IMR-90 (cell line): ENCODE measurements around the gene KLHL3. TPM values are rescaled to one million over a fixed set of nuclear protein-coding genes. Genes with fewer than 3 reads are reported as not detected.

ENCODE experiments used
- ATAC-seq: fragments of 200-7000 bp; cut with Tn5 transposase; 2 replicates; pipeline ENCODE4 v1.9.1; 2020; ENCODE audit warnings: low read depth, mild to moderate bottlenecking, moderate library complexity
- BruUV-seq: library from RNA; stranded (reverse); fragments of 400-500 nt; replicated peaks from 2 replicates; lab custom pipeline; 2021; lab: Mats Ljungman, UMichigan
- CTCF ChIA-PET: fragments of 300-600 bp; formaldehyde crosslinking; extraction: SDS; loops from one replicate; lab custom pipeline; 2021; ENCODE audit warnings: antibody characterized with exemption; lab: Yijun Ruan, JAX
- POLR2A ChIA-PET: fragments of 300-600 bp; sonication (Branson Sonifier 250); formaldehyde crosslinking; loops from one replicate; lab custom pipeline; 2022; ENCODE audit warnings: antibody characterized with exemption; ENCODE audit not compliant: unreplicated experiment; lab: Charles Lee
- DNase-seq: peaks from one replicate; pipeline ENCODE4 v3.0.0; 2013
- H2AFZ ChIP-seq: replicated peaks from 2 replicates; pipeline ENCODE3; 2013; ENCODE audit warnings: low read length, mild to moderate bottlenecking; ENCODE audit not compliant: poor library complexity
- H2AK5ac ChIP-seq: 2 replicates; pipeline ENCODE4 v1.6.1; 2013; ENCODE audit warnings: low read depth, low read length, inconsistent platforms
- H2AK9ac ChIP-seq: replicated peaks from 2 replicates; pipeline ENCODE3; 2013; ENCODE audit warnings: mild to moderate bottlenecking, low read depth, low read length, moderate library complexity; ENCODE audit not compliant: poor library complexity
- H2BK120ac ChIP-seq: 2 replicates; pipeline ENCODE4 v1.6.1; 2013; ENCODE audit warnings: low read depth, low read length, inconsistent platforms
- H2BK15ac ChIP-seq: 3 replicates; pipeline ENCODE4 v1.6.1; 2013; ENCODE audit warnings: low read depth, low read length, inconsistent platforms
- H2BK20ac ChIP-seq: 2 replicates; pipeline ENCODE4 v1.6.1; 2013; ENCODE audit warnings: low read depth, mild to moderate bottlenecking, inconsistent platforms, low read length, moderate library complexity
- H2BK5ac ChIP-seq: 2 replicates; pipeline ENCODE4 v1.6.1; 2013; ENCODE audit warnings: mild to moderate bottlenecking, low read depth, low read length, inconsistent platforms; ENCODE audit not compliant: poor library complexity, severe bottlenecking
- H3K14ac ChIP-seq: replicated peaks from 2 replicates; pipeline ENCODE4 v1.6.1; 2013; ENCODE audit warnings: low read depth, low read length, inconsistent platforms
- H3K18ac ChIP-seq: 2 replicates; pipeline ENCODE4 v1.6.1; 2013; ENCODE audit warnings: low read depth, low read length, control low read depth
- H3K23ac ChIP-seq: 2 replicates; pipeline ENCODE4 v1.6.1; 2013; ENCODE audit warnings: low read depth, low read length, inconsistent platforms
- H3K27ac ChIP-seq: 2 replicates; pipeline ENCODE4 v1.5.1; 2013; ENCODE audit warnings: mild to moderate bottlenecking, control low read depth, low read length; ENCODE audit not compliant: insufficient read depth
- H3K27me3 ChIP-seq: 2 replicates; pipeline ENCODE4 v1.6.1; 2013; ENCODE audit warnings: low read length; ENCODE audit not compliant: control insufficient read depth, insufficient read depth
- H3K36me3 ChIP-seq: 2 replicates; pipeline ENCODE4 v1.6.1; 2013; ENCODE audit warnings: low read length, mixed read lengths; ENCODE audit not compliant: control insufficient read depth, insufficient read depth
- H3K4ac ChIP-seq: 2 replicates; pipeline ENCODE4 v1.6.1; 2013; ENCODE audit warnings: low read depth, low read length, inconsistent platforms
- H3K4me1 ChIP-seq: 2 replicates; pipeline ENCODE4 v1.6.1; 2013; ENCODE audit warnings: low read length, mixed read lengths; ENCODE audit not compliant: control insufficient read depth, insufficient read depth
- H3K4me2 ChIP-seq: 2 replicates; pipeline ENCODE4 v1.6.1; 2013; ENCODE audit warnings: low read depth, mild to moderate bottlenecking, control low read depth, low read length, moderate library complexity
- H3K4me3 ChIP-seq: 2 replicates; pipeline ENCODE4 v1.5.1; 2013; ENCODE audit warnings: low read depth, mild to moderate bottlenecking, control low read depth, low read length, moderate library complexity; ENCODE audit not compliant: insufficient read depth
- H3K56ac ChIP-seq: 2 replicates; pipeline ENCODE4 v1.6.1; 2013; ENCODE audit warnings: low read length, inconsistent platforms; ENCODE audit not compliant: insufficient read depth; ENCODE audit errors: extremely low read depth
- H3K79me1 ChIP-seq, 2 experiments: 2 replicates each; pipeline ENCODE4 v1.6.1; 2013; ENCODE audit warnings: low read length in 2 of 2, inconsistent platforms in 1 of 2, low read depth in 1 of 2
- H3K9ac ChIP-seq: 2 replicates; pipeline ENCODE4 v1.6.1; 2013; ENCODE audit warnings: low read depth, low read length, control low read depth
- H3K9me1 ChIP-seq: 2 replicates; pipeline ENCODE4 v1.6.1; 2013; ENCODE audit warnings: low read length, inconsistent platforms; ENCODE audit not compliant: insufficient read depth
- H3K9me3 ChIP-seq: 2 replicates; pipeline ENCODE4 v1.6.1; 2013; ENCODE audit warnings: low read length; ENCODE audit not compliant: control insufficient read depth, insufficient read depth
- H4K20me1 ChIP-seq: 2 replicates; pipeline ENCODE4 v1.6.1; 2013; ENCODE audit warnings: low read length, inconsistent platforms; ENCODE audit not compliant: insufficient read depth
- H4K5ac ChIP-seq: 2 replicates; pipeline ENCODE4 v1.6.1; 2013; ENCODE audit warnings: mild to moderate bottlenecking, low read depth, low read length, control low read depth
- H4K8ac ChIP-seq, 2 experiments: 2 replicates each; pipeline ENCODE4 v1.6.1; 2013; ENCODE audit warnings: low read depth in 2 of 2, low read length in 2 of 2, control low read depth in 1 of 2, inconsistent platforms in 1 of 2
- H4K91ac ChIP-seq: 2 replicates; pipeline ENCODE4 v1.6.1; 2013; ENCODE audit warnings: low read depth, low read length, inconsistent platforms; ENCODE audit not compliant: insufficient read depth
- ELK1 ChIP-seq: fragments of 150-350 bp; IDR thresholded peaks from 2 replicates; pipeline ENCODE4 v1.6.1; 2016; ENCODE audit warnings: low read depth, mild to moderate bottlenecking, low read length, moderate library complexity, borderline replicate concordance
- MAFK ChIP-seq: IDR thresholded peaks from 2 replicates; pipeline ENCODE4 v1.6.1; 2012; ENCODE audit warnings: low read depth, low read length, improper control_type of control experiment
- MAZ ChIP-seq: IDR thresholded peaks from 2 replicates; pipeline ENCODE4 v1.6.1; 2012; ENCODE audit warnings: low read depth, mild to moderate bottlenecking, low read length, improper control_type of control experiment, moderate library complexity, borderline replicate concordance
- MXI1 ChIP-seq: IDR thresholded peaks from 2 replicates; pipeline ENCODE4 v1.6.1; 2012; ENCODE audit warnings: low read depth, mild to moderate bottlenecking, low read length, moderate library complexity, borderline replicate concordance
- NFE2L2 ChIP-seq: fragments of 150-350 bp; IDR thresholded peaks from 2 replicates; pipeline ENCODE4 v1.6.1; 2016; ENCODE audit warnings: low read depth, mild to moderate bottlenecking, low read length
- RAD21 ChIP-seq: IDR thresholded peaks from 2 replicates; pipeline ENCODE4 v1.6.1; 2012; ENCODE audit warnings: low read length, improper control_type of control experiment
- RCOR1 ChIP-seq: IDR thresholded peaks from 2 replicates; pipeline ENCODE4 v1.6.1; 2012; ENCODE audit warnings: mild to moderate bottlenecking, low read length, improper control_type of control experiment; ENCODE audit not compliant: insufficient replicate concordance
- RFX5 ChIP-seq: IDR thresholded peaks from 2 replicates; pipeline ENCODE4 v1.8.0; 2012; ENCODE audit warnings: low read depth, mild to moderate bottlenecking, low read length, moderate library complexity
- WGBS, 2 experiments: methylation state at CpG; one replicate each; pipeline versions ENCODE4 v1.1.5 to v1.1.7; 2013; ENCODE audit warnings: missing lambda C conversion rate in 2 of 2; ENCODE audit not compliant: insufficient read length in 1 of 2; ENCODE audit errors: extremely low coverage in 2 of 2; 5-methylcytosine and 5-hydroxymethylcytosine counted together
- dilution Hi-C: fragments of 300-500 bp; cut with HindIII; formaldehyde crosslinking; loops from one replicate; pipeline ENCODE4 v1.14.3; 2018; ENCODE audit warnings: low sequenced_read_pairs; ENCODE audit not compliant: unreplicated experiment
- in situ Hi-C: fragments of 300-500 bp; cut with MboI; formaldehyde crosslinking; loops from 3 replicates; pipeline ENCODE4 v1.14.3; 2019; ENCODE audit warnings: low sequenced_read_pairs, inconsistent platforms, mixed read lengths
- intact Hi-C: fragments of 100-400 bp; cut with micrococcal nuclease; formaldehyde crosslinking; loops from 2 replicates; pipeline ENCODE4 v1.10.0; 2022
- polyA plus RNA-seq, 3 experiments: library from polyadenylated mRNA; depleted of rRNA; stranded (reverse); fragments of >200 nt; gene quantifications; 2 replicates each; pipeline ENCODE4 v1.2.3, GENCODE V29; 2012; ENCODE audit warnings: low replicate concordance in 1 of 3
- total RNA-seq: library from RNA; depleted of rRNA; stranded (reverse); fragments of >200 nt; gene quantifications from 2 replicates; pipeline ENCODE4 v1.2.3, GENCODE V29; 2012
- TF ChIP-seq, protein P1 (sequence below): conservative IDR thresholded peaks from 2 replicates; pipeline ENCODE4 v1.5.1; 2012; ENCODE audit warnings: mild to moderate bottlenecking, low read depth, low read length, improper control_type of control experiment

Gene KLHL3
- total and polyA plus RNA-seq, 2 of the 4 experiments (the other 2 are of a cell fraction): 2.3 to 4.1 TPM

DNA sequence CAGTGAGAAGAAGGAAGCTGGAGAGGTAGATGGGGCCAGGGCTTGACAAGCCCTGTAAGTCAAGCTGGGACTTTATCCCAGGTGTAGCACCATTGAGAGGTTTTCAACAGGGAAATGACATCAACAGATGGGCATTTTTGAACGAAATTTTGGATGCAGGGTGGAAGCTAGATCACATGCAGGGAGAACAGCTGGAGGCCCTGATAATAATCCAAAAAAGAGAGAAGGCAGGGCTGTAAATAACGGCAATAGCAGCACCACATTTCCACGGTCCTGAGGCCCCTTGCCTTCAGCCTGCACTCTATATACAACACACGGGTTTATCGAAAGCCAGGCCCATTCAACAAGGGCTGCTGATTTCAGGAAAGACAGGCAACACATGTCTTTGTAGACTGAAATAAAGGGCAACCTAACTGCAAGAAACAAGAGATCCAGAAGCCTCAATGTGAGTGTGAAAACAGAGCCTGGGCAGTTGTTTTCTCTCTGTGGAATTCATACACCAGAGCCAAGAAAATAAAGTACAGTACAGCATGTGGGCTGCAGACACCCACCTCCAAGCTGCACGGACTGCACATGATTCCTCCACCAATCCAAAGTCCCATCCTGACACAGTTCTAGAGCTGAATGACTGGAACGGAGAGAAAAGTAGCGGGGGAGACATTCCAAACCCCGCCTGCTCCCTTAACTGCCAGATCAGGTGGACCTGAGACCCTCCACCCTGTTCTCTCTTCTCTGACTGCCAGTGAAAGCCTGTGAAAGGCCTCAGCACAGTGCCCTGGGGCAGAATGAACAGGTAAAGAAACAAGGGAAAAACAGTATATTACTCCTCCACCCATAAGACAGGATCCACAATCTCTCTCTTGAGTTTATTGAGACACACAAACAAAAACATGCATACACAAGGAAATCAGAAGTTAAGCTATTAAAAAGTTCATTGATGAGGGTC lies 36.3 kb downstream of the KLHL3 start (continued):
- TF ChIP-seq, protein P1, sequence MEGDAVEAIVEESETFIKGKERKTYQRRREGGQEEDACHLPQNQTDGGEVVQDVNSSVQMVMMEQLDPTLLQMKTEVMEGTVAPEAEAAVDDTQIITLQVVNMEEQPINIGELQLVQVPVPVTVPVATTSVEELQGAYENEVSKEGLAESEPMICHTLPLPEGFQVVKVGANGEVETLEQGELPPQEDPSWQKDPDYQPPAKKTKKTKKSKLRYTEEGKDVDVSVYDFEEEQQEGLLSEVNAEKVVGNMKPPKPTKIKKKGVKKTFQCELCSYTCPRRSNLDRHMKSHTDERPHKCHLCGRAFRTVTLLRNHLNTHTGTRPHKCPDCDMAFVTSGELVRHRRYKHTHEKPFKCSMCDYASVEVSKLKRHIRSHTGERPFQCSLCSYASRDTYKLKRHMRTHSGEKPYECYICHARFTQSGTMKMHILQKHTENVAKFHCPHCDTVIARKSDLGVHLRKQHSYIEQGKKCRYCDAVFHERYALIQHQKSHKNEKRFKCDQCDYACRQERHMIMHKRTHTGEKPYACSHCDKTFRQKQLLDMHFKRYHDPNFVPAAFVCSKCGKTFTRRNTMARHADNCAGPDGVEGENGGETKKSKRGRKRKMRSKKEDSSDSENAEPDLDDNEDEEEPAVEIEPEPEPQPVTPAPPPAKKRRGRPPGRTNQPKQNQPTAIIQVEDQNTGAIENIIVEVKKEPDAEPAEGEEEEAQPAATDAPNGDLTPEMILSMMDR: no peak

GRCh38 chr5:137696481-137696880 lies 39.4 kb downstream of the KLHL3 start:
- H3K23ac ChIP-seq: no peak overlapping the region
- H3K4ac ChIP-seq: no peak overlapping the region
- no peak overlapping the region for H3K27ac ChIP-seq
- H2AK9ac ChIP-seq: no peak overlapping the region
- no peaks in the 10 kb centered on the region for H3K9me3 ChIP-seq
- no peaks in the 10 kb centered on the region for H3K36me3 ChIP-seq
- H3K14ac ChIP-seq: no peak overlapping the region
- ChIA-PET POLR2A (no interaction called here), CTCF (no interaction called here)
- intact Hi-C loops (no loop called here), in situ Hi-C loops (no loop called here), dilution Hi-C loops (no loop called here)
- H3K4me1 ChIP-seq: peaks cover 2% of the 10 kb centered on the region; the same call in 1 of the 2 replicates
- H2AK5ac ChIP-seq: no peak overlapping the region
- DNase-seq (peak; percentile 63), ATAC-seq (peak; percentile 79)
- WGBS, 2 experiments: no CpG with 5 or more reads among the region's 1 CpG
- no peak overlapping the region for H2BK120ac ChIP-seq
- no peak overlapping the region for H2AFZ ChIP-seq
- H3K27me3 ChIP-seq: no peaks in the 10 kb centered on the region
- TF ChIP-seq RAD21 (no peak), RFX5 (no peak), MAZ (no peak), MAFK (no peak), ELK1 (no peak), NFE2L2 (no peak), MXI1 (no peak), RCOR1 (no peak)
- TF ChIP-seq, protein P1: no peak
- 0 out of 2 replicates have a peak, but pooled peaks cover 3% of the 10 kb centered on the region for H3K9me1 ChIP-seq
- H3K9ac ChIP-seq: no peak overlapping the region
- no peak overlapping the region for H4K91ac ChIP-seq
- H3K18ac ChIP-seq: no peak overlapping the region
- no peak overlapping the region for H4K8ac ChIP-seq
- no peak overlapping the region for H2BK15ac ChIP-seq
- H3K79me1 ChIP-seq: no peaks in the 10 kb centered on the region
- H4K20me1 ChIP-seq: no peaks in the 10 kb centered on the region
- no peak overlapping the region for H2BK20ac ChIP-seq
- no peak overlapping the region for H3K4me2 ChIP-seq
- no peak overlapping the region for H2BK5ac ChIP-seq
- H3K56ac ChIP-seq: no peak overlapping the region
- H4K5ac ChIP-seq: no peak overlapping the region
- no peak overlapping the region for H3K4me3 ChIP-seq
- BruUV-seq: no TSS peak
